H1 (cell line): Measurements from ENCODE around the gene ZBTB25. TPM values are rescaled to one million over a fixed set of nuclear protein-coding genes. Genes with fewer than 3 reads are reported as not detected.

Experiments
- CTCF ChIA-PET: fragments of 300-600 bp; sonication (Branson Sonifier 250); formaldehyde crosslinking; loops from one replicate; lab custom pipeline; 2021; ENCODE audit not compliant: partially characterized antibody; lab: Charles Lee
- POLR2A ChIA-PET: fragments of 300-600 bp; sonication (Branson Sonifier 250); formaldehyde crosslinking; loops from one replicate; lab custom pipeline; 2021; ENCODE audit warnings: inconsistent platforms; ENCODE audit not compliant: partially characterized antibody; lab: Charles Lee
- DNase-seq, 2 experiments: peaks; one replicate each; pipeline versions ENCODE4 v3.0.0 to v3.0.0-alpha.2; 2010 to 2022; ENCODE audit warnings: low spot score in 2 of 2, low read depth in 1 of 2, mixed read lengths in 1 of 2
- FAIRE-seq: peaks from 2 replicates; lab custom pipeline; 2011; peaks lifted over from hg19 to GRCh38; lab: Jason Lieb, UNC
- H2AFZ ChIP-seq: 2 replicates; pipeline ENCODE4 v1.8.1; 2012; ENCODE audit warnings: low read length, inconsistent platforms
- H2AK5ac ChIP-seq: 2 replicates; pipeline ENCODE4 v1.6.1; 2013; ENCODE audit warnings: low read depth, low read length
- H2BK120ac ChIP-seq: replicated peaks from 2 replicates; pipeline ENCODE3; 2013; ENCODE audit warnings: low read depth, low read length, inconsistent platforms
- H2BK12ac ChIP-seq: 2 replicates; pipeline ENCODE4 v1.6.1; 2013; ENCODE audit warnings: low read depth, low read length
- H2BK15ac ChIP-seq: 2 replicates; pipeline ENCODE4 v1.6.1; 2013; ENCODE audit warnings: low read length
- H2BK20ac ChIP-seq: 2 replicates; pipeline ENCODE4 v1.6.1; 2013; ENCODE audit warnings: low read length
- H2BK5ac ChIP-seq: 2 replicates; pipeline ENCODE4 v1.6.1; 2013; ENCODE audit warnings: low read depth, low read length
- H3K14ac ChIP-seq: 2 replicates; pipeline ENCODE4 v1.6.1; 2013; ENCODE audit warnings: inconsistent platforms; ENCODE audit not compliant: insufficient read length
- H3K18ac ChIP-seq: 2 replicates; pipeline ENCODE4 v1.6.1; 2013; ENCODE audit warnings: low read length; ENCODE audit errors: extremely low read depth
- H3K23ac ChIP-seq: 2 replicates; pipeline ENCODE4 v1.6.1; 2013; ENCODE audit warnings: inconsistent platforms; ENCODE audit not compliant: insufficient read length
- H3K23me2 ChIP-seq: 2 replicates; pipeline ENCODE4 v1.6.1; 2013; ENCODE audit warnings: low read depth, low read length
- H3K27ac ChIP-seq: 2 replicates; pipeline ENCODE4 v1.6.1; 2011; ENCODE audit warnings: low read depth, low read length, inconsistent platforms
- H3K27me3 ChIP-seq, 4 experiments: replicated peaks in 1 of 4; 1 replicate in 1 of 4; 2 replicates in 3 of 4; pipeline versions ENCODE4 v1.6.1 to v1.8.1; 2011 to 2013; ENCODE audit warnings: low read length in 3 of 4, mild to moderate bottlenecking in 3 of 4, inconsistent platforms in 2 of 4, mixed read lengths in 2 of 4, moderate library complexity in 1 of 4; ENCODE audit not compliant: control insufficient read depth in 3 of 4, insufficient read depth in 3 of 4; ENCODE audit errors: extremely low read depth in 1 of 4
- H3K36me3 ChIP-seq, 4 experiments: 2 replicates each; pipeline versions ENCODE4 v1.6.1 to v1.8.1; 2011 to 2013; ENCODE audit warnings: mild to moderate bottlenecking in 4 of 4, low read length in 3 of 4, moderate library complexity in 2 of 4, control low read depth in 1 of 4, inconsistent platforms in 1 of 4; ENCODE audit not compliant: insufficient read depth in 4 of 4, control insufficient read depth in 2 of 4
- H3K4ac ChIP-seq: replicated peaks from 2 replicates; pipeline ENCODE3; 2013; ENCODE audit warnings: low read length, low read depth, mixed read lengths, inconsistent platforms; ENCODE audit not compliant: insufficient read length
- H3K4me1 ChIP-seq, 4 experiments: replicated peaks in 1 of 4; 1 replicate in 1 of 4; 2 replicates in 3 of 4; pipeline versions ENCODE4 v1.6.1 to v1.8.1; 2011 to 2013; ENCODE audit warnings: low read length in 3 of 4, inconsistent platforms in 2 of 4, mixed read lengths in 1 of 4; ENCODE audit not compliant: insufficient read depth in 4 of 4, control insufficient read depth in 3 of 4
- H3K4me2 ChIP-seq, 2 experiments: 2 replicates each; pipeline versions ENCODE4 v1.6.1 to v1.8.1; 2011 to 2013; ENCODE audit warnings: low read depth in 2 of 2, low read length in 2 of 2, control low read depth in 1 of 2, inconsistent platforms in 1 of 2, mild to moderate bottlenecking in 1 of 2; ENCODE audit not compliant: insufficient read depth in 1 of 2
- H3K4me3 ChIP-seq, 4 experiments: fragments of 200-600, 300-600 bp in 1 of 4; sonication (generic), shearing (Covaris generic), sonication (Bioruptor Twin) in 1 of 4; 2 replicates each; pipeline versions ENCODE4 v1.5.1 to v1.8.1; 2011 to 2016; ENCODE audit warnings: low read length in 4 of 4, low read depth in 3 of 4, control low read depth in 2 of 4, inconsistent platforms in 2 of 4, mild to moderate bottlenecking in 2 of 4, mixed read lengths in 1 of 4, moderate library complexity in 1 of 4; ENCODE audit not compliant: insufficient read depth in 2 of 4; ENCODE audit errors: extremely low read depth in 1 of 4
- H3K56ac ChIP-seq: replicated peaks from 2 replicates; pipeline ENCODE3; 2013; ENCODE audit warnings: low read depth, mild to moderate bottlenecking, mixed read lengths, low read length, inconsistent platforms; ENCODE audit not compliant: insufficient read length
- H3K79me1 ChIP-seq: 2 replicates; pipeline ENCODE4 v1.6.1; 2013; ENCODE audit warnings: low read depth, low read length, control low read depth
- H3K79me2 ChIP-seq, 2 experiments: 2 replicates each; pipeline versions ENCODE4 v1.6.1 to v1.8.1; 2012 to 2013; ENCODE audit warnings: low read length in 2 of 2, mild to moderate bottlenecking in 2 of 2, inconsistent platforms in 1 of 2; ENCODE audit not compliant: insufficient read depth in 2 of 2, control insufficient read depth in 1 of 2
- H3K9ac ChIP-seq, 4 experiments: replicated peaks in 1 of 4; 1 replicate in 1 of 4; 2 replicates in 3 of 4; pipeline versions ENCODE4 v1.6.1 to v1.8.1; 2011 to 2013; ENCODE audit warnings: low read depth in 3 of 4, low read length in 3 of 4, control low read depth in 2 of 4, mild to moderate bottlenecking in 2 of 4, moderate library complexity in 2 of 4, inconsistent platforms in 1 of 4; ENCODE audit errors: extremely low read depth in 1 of 4
- H3K9me3 ChIP-seq, 2 experiments: 2 replicates each; pipeline versions ENCODE4 v1.6.1 to v1.8.1; 2012 to 2013; ENCODE audit warnings: mild to moderate bottlenecking in 2 of 2, moderate library complexity in 2 of 2, control low read depth in 1 of 2, inconsistent platforms in 1 of 2, low read depth in 1 of 2, low read length in 1 of 2, mixed read lengths in 1 of 2; ENCODE audit not compliant: insufficient read depth in 2 of 2
- H4K20me1 ChIP-seq, 2 experiments: replicated peaks in 1 of 2; 2 replicates each; pipeline versions ENCODE3 to v1.8.1; 2011 to 2013; ENCODE audit warnings: inconsistent platforms in 2 of 2, low read length in 2 of 2, mild to moderate bottlenecking in 1 of 2; ENCODE audit not compliant: insufficient read depth in 2 of 2, control insufficient read depth in 1 of 2
- H4K5ac ChIP-seq: 2 replicates; pipeline ENCODE4 v1.6.1; 2013; ENCODE audit warnings: low read length, low read depth, mixed read lengths, inconsistent platforms; ENCODE audit not compliant: insufficient read length
- H4K8ac ChIP-seq: 2 replicates; pipeline ENCODE4 v1.8.0; 2013; ENCODE audit warnings: mild to moderate bottlenecking, moderate library complexity, low read length, inconsistent platforms; ENCODE audit not compliant: insufficient read depth; ENCODE audit errors: extremely low read depth
- H4K91ac ChIP-seq: replicated peaks from 2 replicates; pipeline ENCODE3; 2013; ENCODE audit warnings: low read length, mixed read lengths, inconsistent platforms; ENCODE audit not compliant: insufficient read length
- CHD1 ChIP-seq: IDR thresholded peaks from 2 replicates; pipeline ENCODE4 v1.6.1; 2012; ENCODE audit warnings: low read depth, low read length, improper control_type of control experiment
- CHD2 ChIP-seq: IDR thresholded peaks from 2 replicates; pipeline ENCODE4 v1.6.1; 2012; ENCODE audit warnings: low read length, improper control_type of control experiment
- CTCF ChIP-seq, 3 experiments: IDR thresholded peaks; 1 replicate in 2 of 3; 2 replicates in 1 of 3; pipeline versions ENCODE4 v1.5.1 to v1.6.1; 2011; ENCODE audit warnings: low read length in 3 of 3, mild to moderate bottlenecking in 3 of 3, inconsistent platforms in 2 of 3, low read depth in 1 of 3, moderate library complexity in 1 of 3; ENCODE audit not compliant: insufficient read depth in 1 of 3; ENCODE audit errors: control extremely low read depth in 1 of 3
- EP300 ChIP-seq, 2 experiments: IDR thresholded peaks; 1 replicate in 1 of 2; 2 replicates in 1 of 2; pipeline ENCODE4 v1.6.1; 2011 to 2012; ENCODE audit warnings: low read depth in 2 of 2, low read length in 2 of 2, mild to moderate bottlenecking in 2 of 2, borderline replicate concordance in 1 of 2, inconsistent platforms in 1 of 2, moderate library complexity in 1 of 2
- GTF2F1 ChIP-seq: IDR thresholded peaks from 2 replicates; pipeline ENCODE4 v1.6.1; 2012; ENCODE audit warnings: low read depth, low read length, improper control_type of control experiment, borderline replicate concordance
- KDM1A ChIP-seq: fragments of 200-600, 300-600 bp; sonication (generic); IDR thresholded peaks from 2 replicates; pipeline ENCODE4 v1.7.1; 2016; ENCODE audit warnings: mild to moderate bottlenecking, low read length, borderline replicate concordance
- NANOG ChIP-seq: IDR thresholded peaks from 2 replicates; pipeline ENCODE4 v1.6.1; 2011; ENCODE audit warnings: low read length, low read depth, mild to moderate bottlenecking, inconsistent platforms; ENCODE audit not compliant: insufficient read depth, poor library complexity, severe bottlenecking
- RNF2 ChIP-seq: fragments of 200-900, 300-1000 bp; sonication (generic); IDR thresholded peaks from 2 replicates; pipeline ENCODE4 v1.7.1; 2016; ENCODE audit warnings: borderline replicate concordance, low read depth, mild to moderate bottlenecking, antibody characterized with exemption, low read length; ENCODE audit not compliant: poor library complexity, severe bottlenecking; ENCODE audit errors: missing control alignments
- RXRA ChIP-seq: IDR thresholded peaks from 2 replicates; pipeline ENCODE4 v1.6.1; 2011; ENCODE audit warnings: low read depth, mild to moderate bottlenecking, low read length, moderate library complexity; ENCODE audit not compliant: insufficient read depth
- TAF7 ChIP-seq: optimal IDR thresholded peaks from 2 replicates; pipeline ENCODE3; 2011; ENCODE audit warnings: low read depth, mild to moderate bottlenecking, inconsistent platforms, low read length, moderate library complexity, borderline replicate concordance
- WGBS, 2 experiments: shearing (Covaris generic) in 1 of 2; methylation state at CpG; one replicate each; pipeline versions ENCODE4 v1.1.6 to v1.1.7; 2013 to 2015; ENCODE audit warnings: low lambda C conversion rate in 2 of 2, mixed read lengths in 2 of 2, inconsistent platforms in 1 of 2, low coverage in 1 of 2, missing lambda C conversion rate in 1 of 2; ENCODE audit not compliant: insufficient replicate concordance in 2 of 2, insufficient coverage in 1 of 2, insufficient read length in 1 of 2; ENCODE audit errors: extremely low coverage in 1 of 2, missing lambda C conversion rate in 1 of 2; 5-methylcytosine and 5-hydroxymethylcytosine counted together
- polyA plus RNA-seq, 7 experiments: library from polyadenylated mRNA; depleted of rRNA in 3 of 7; stranded (reverse) in 5 of 7; unstranded in 2 of 7; fragments of >200 nt in 5 of 7; fragments of 200-250 nt in 2 of 7; gene quantifications; 1 replicate in 5 of 7; 2 replicates in 1 of 7; 4 replicates in 1 of 7; pipeline versions ENCODE4 v1.2.1 to v1.2.3, GENCODE V29; 2011 to 2013; ENCODE audit warnings: missing spikeins in 2 of 7, mixed read lengths in 2 of 7
- total RNA-seq: library from RNA; stranded (reverse); fragmentation: NEBNext Ultra II Directional; extraction: Animal tissue kit (Norgen Biotek cat#: 25700); gene quantifications from 2 replicates; pipeline ENCODE4 v1.2.1, GENCODE V29; 2021

ZBTB25 gene
- total and polyA plus RNA-seq, 2 of the 8 experiments (the other 6 are each of a cell fraction or from before 2014, with no cell fraction given): 5.4 to 11.4 TPM

DNA sequence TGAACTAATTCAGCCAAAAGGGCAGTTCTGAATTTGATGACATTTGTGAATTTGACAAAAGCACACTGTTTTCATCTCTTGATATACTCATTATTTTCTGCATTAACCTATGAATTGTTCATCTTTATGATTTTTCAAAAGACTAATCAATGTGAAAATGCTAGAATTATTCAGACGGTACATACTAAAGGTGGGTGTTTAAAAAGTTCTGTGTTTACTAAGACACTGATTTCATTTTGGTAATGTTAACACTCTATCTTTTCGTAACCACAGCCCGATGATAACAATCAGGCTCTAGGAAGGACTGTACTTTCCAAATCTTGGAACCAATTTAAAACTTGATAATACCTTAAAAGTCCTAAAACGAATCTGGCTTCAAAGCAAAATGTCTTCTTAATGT is 28.9 kb downstream of the ZBTB25 start:
- Histone ChIP-seq H4K5ac (no peak overlapping the region), H2BK120ac (no peak overlapping the region), H2BK20ac (no peak overlapping the region), H3K18ac (no peak overlapping the region), H3K23me2 (no peaks in the 10 kb centered on the region), H3K79me2 (no peaks in the 10 kb centered on the region), H3K36me3 (no peaks in the 10 kb centered on the region), H3K4me1 (no peaks in the 10 kb centered on the region), H2BK15ac (no peak overlapping the region), H2AFZ (no peak overlapping the region), H3K4ac (no peak overlapping the region), H3K56ac (no peak overlapping the region), H4K20me1 (peaks cover 2 to 3% of the 10 kb centered on the region in 2 experiments), H3K79me1 (no peaks in the 10 kb centered on the region), H4K91ac (no peak overlapping the region), H3K4me2 (no peak overlapping the region), H3K9me3 (no peaks in the 10 kb centered on the region), H2BK5ac (no peak overlapping the region), H3K23ac (no peak overlapping the region), H3K9ac (no peak overlapping the region), H2AK5ac (no peak overlapping the region), H3K27me3 (no peaks in the 10 kb centered on the region), H4K8ac (no peak overlapping the region), H3K4me3 (no peak overlapping the region), H2BK12ac (no peak overlapping the region), H3K27ac (no peak overlapping the region), H3K14ac (no peak overlapping the region)
- 82% methylated on average over 4 of the region's 4 CpGs; no CpG with 5 or more reads in 1 of the 2 experiments for WGBS, 2 experiments
- ChIA-PET POLR2A (interaction anchor here (0.9 to 1.1 kb wide), 2 partner anchors 17 to 66 kb away, joined by 3 read pairs; partner anchors contain the start of gene HSPA2), CTCF (interaction anchor here (0.6 to 1.5 kb wide), 2 partner anchors 9 to 47 kb away, joined by 3 to 4 read pairs; no protein-coding TSS in a partner anchor)
- FAIRE-seq (no peak), DNase-seq (no peak)
- TF ChIP-seq RNF2 (no peak), KDM1A (no peak), EP300 (IDR thresholded peaks at IDR 0.05; ENCODE audit: borderline replicate concordance in 1 of 2, low read depth in 2 of 2, low read length in 2 of 2) (no peak), TAF7 (no peak), RXRA (no peak), CTCF (IDR thresholded peaks at IDR 0.05; ENCODE audit: control extremely low read depth in 1 of 3, insufficient read depth in 1 of 3, low read depth in 1 of 3, low read length in 3 of 3) (no peak), NANOG (no peak), GTF2F1 (no peak), CHD1 (no peak), CHD2 (no peak)
